Endometrial microvascular endothelial cells (primary cell): ENCODE measurements around the gene LHX6. TPM values are rescaled to one million over a fixed set of nuclear protein-coding genes. Genes with fewer than 3 reads are reported as not detected.

Experiments used
- in situ Hi-C: cut with HindIII; loops from 2 replicates; pipeline ENCODE4 v1.10.0; 2017; ENCODE audit warnings: low sequenced_read_pairs, low pct_unique_long_range_greater_than_20kb; ENCODE audit errors: inconsistent ontology term
- total RNA-seq: library from RNA; depleted of rRNA; stranded (reverse); fragments of >200 nt; gene quantifications from one replicate; pipeline ENCODE4 v1.2.3, GENCODE V29; 2015; ENCODE audit errors: inconsistent ontology term

LHX6 gene
- total RNA-seq, 1 donor from 2014 or later = 24.2 TPM

GRCh38 chr9:122218071-122218934, 10.5 kb downstream of the LHX6 start:
- in situ Hi-C loops = no loop called here

- in situ Hi-C loops = no loop called here
Observed at GRCh38 chr9:122217640-122218039, 11.1 kb downstream of the LHX6 start.

GRCh38 chr9:122216798-122217418, 11.8 kb downstream of the LHX6 start:
- in situ Hi-C loops = no loop called here

- in situ Hi-C loops = no loop called here
Observed at GRCh38 chr9:122216138-122216797, 12.5 kb downstream of the LHX6 start.

GRCh38 chr9:122215663-122216062, 13.1 kb downstream of the LHX6 start:
- in situ Hi-C loops = no loop called here

GRCh38 chr9:122214507-122214906, 14.2 kb downstream of the LHX6 start:
- in situ Hi-C loops = no loop called here

GRCh38 chr9:122213589-122214413, 15.0 kb downstream of the LHX6 start:
- in situ Hi-C loops = no loop called here

GRCh38 chr9:122213102-122213588, 15.6 kb downstream of the LHX6 start:
- in situ Hi-C loops = no loop called here

GRCh38 chr9:122212473-122213004, 16.2 kb downstream of the LHX6 start:
- in situ Hi-C loops = no loop called here

GRCh38 chr9:122209451-122209850, 19.3 kb downstream of the LHX6 start:
- in situ Hi-C loops = no loop called here

- in situ Hi-C loops = no loop called here
Observed at GRCh38 chr9:122207096-122207495, 21.7 kb downstream of the LHX6 start.

GRCh38 chr9:122206118-122207046, 22.4 kb downstream of the LHX6 start:
- in situ Hi-C loops = no loop called here

GRCh38 chr9:122205176-122205575, 23.6 kb downstream of the LHX6 start:
- in situ Hi-C loops = no loop called here

GRCh38 chr9:122204491-122204890, 24.3 kb downstream of the LHX6 start:
- in situ Hi-C loops = no loop called here

GRCh38 chr9:122204055-122204454, 24.7 kb downstream of the LHX6 start:
- in situ Hi-C loops = no loop called here

GRCh38 chr9:122202111-122202510, 26.6 kb downstream of the LHX6 start:
- in situ Hi-C loops = no loop called here

- in situ Hi-C loops = no loop called here
Observed at GRCh38 chr9:122201641-122202040, 27.1 kb downstream of the LHX6 start.
